Measurements from ENCODE around the gene UNC13B. TPM values are rescaled to one million over a fixed set of nuclear protein-coding genes. Genes with fewer than 3 reads are reported as not detected.

Gene UNC13B
- total and polyA plus RNA-seq, 3 experiments from 2014 or later = 0.54 to 3.5 (median 3.2) TPM

GRCh38 chr9:35294066-35294465 lies 132.3 kb downstream of the UNC13B start:
- ChIA-PET CTCF (no interaction called here), POLR2A (no interaction called here)
- H3K9me3 Mint-ChIP-seq = no peaks in the 10 kb centered on the region
- H3K27ac Mint-ChIP-seq = no peak overlapping the region
- no peak overlapping the region for H3K27ac ChIP-seq (ENCODE audit: low read depth, low read length)
- H3K27me3 ChIP-seq (ENCODE audit: insufficient read depth, low read length, poor library complexity, severe bottlenecking) = no peaks in the 10 kb centered on the region
- H3K4me1 ChIP-seq (ENCODE audit: insufficient read depth, low read length) = no peaks in the 10 kb centered on the region
- no peaks in the 10 kb centered on the region for H3K36me3 ChIP-seq (ENCODE audit: insufficient read depth, low read length)
- no peak for DNase-seq
- no peak overlapping the region for H3K4me3 Mint-ChIP-seq
- H3K4me3 ChIP-seq (ENCODE audit: low read length) = no peak overlapping the region
- peaks cover 2 to 30% of the 10 kb centered on the region in 2 donors for H3K27me3 Mint-ChIP-seq
- no peaks in the 10 kb centered on the region for H3K36me3 Mint-ChIP-seq
- no peaks in the 10 kb centered on the region for H3K4me1 Mint-ChIP-seq
- H3K9me3 ChIP-seq (ENCODE audit: low read length) = no peaks in the 10 kb centered on the region

DNA sequence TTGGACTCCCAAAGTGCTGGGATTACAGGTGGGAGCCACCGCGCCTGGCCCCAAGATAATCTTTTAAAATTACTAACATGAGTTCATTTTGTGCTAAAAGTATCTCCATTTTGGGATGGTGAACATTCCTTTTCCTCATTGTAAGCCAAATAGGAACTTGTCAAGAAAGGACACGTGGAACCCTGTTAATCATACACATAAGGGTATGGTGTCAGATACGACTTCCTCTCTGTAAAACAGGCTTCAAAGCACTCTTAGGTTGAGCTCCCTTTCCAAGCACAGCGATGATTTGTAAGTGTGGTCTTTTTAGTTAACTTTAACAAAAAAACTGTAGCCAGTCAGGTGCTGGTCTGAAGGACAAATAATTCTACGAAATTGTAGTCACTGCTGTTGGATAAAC lies 132.7 kb downstream of the UNC13B start:
- Histone ChIP-seq H3K9me3 (ENCODE audit: low read length) (no peaks in the 10 kb centered on the region), H3K27ac (ENCODE audit: low read depth, low read length) (no peak overlapping the region), H3K4me1 (ENCODE audit: insufficient read depth, low read length) (no peaks in the 10 kb centered on the region), H3K27me3 (ENCODE audit: insufficient read depth, low read length, poor library complexity, severe bottlenecking) (no peaks in the 10 kb centered on the region), H3K36me3 (ENCODE audit: insufficient read depth, low read length) (no peaks in the 10 kb centered on the region), H3K4me3 (ENCODE audit: low read length) (no peak overlapping the region)
- ChIA-PET CTCF (no interaction called here), POLR2A (no interaction called here)
- DNase-seq = no peak
- Mint-ChIP-seq H3K27me3 (peaks cover 2 to 30% of the 10 kb centered on the region in 2 donors), H3K4me1 (no peaks in the 10 kb centered on the region), H3K36me3 (no peaks in the 10 kb centered on the region), H3K9me3 (no peaks in the 10 kb centered on the region), H3K27ac (no peak overlapping the region), H3K4me3 (no peak overlapping the region)

DNA sequence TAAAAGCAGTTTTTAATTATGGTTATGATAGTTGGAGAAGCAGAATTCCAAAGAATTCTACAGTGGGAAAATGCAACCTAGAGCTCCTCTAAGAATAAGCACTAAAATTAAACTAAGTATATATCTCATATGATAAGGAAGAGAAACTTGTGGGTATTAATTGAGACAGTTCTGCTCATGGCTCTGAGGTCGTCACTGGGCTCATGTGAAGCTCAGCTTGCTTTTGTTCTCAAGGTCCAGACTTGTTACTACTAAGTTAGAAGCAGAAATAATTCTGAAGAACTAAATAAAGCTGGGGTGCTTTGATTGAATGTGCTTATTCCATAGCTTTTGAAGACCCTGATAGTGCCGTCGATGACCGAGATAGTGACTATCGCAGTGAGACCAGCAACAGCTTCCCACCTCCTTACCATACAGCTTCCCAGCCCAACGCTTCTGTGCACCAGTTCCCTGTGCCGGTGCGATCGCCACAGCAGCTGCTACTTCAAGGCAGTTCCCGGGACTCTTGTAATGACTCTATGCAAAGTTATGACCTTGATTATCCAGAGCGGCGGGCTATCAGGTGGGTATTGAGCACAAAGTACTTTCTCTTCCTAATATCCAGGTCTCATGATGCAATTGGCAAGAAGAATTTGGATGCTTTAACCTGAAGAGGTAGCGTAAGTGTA lies 133.7 kb downstream of the UNC13B start:
- ChIA-PET CTCF (interaction anchor here (0.6 kb wide), 1 partner anchor 177 kb away, joined by 3 read pairs; no protein-coding TSS in a partner anchor), POLR2A (no interaction called here)
- Histone ChIP-seq H3K36me3 (ENCODE audit: insufficient read depth, low read length) (no peaks in the 10 kb centered on the region), H3K4me1 (ENCODE audit: insufficient read depth, low read length) (no peaks in the 10 kb centered on the region), H3K9me3 (ENCODE audit: low read length) (no peaks in the 10 kb centered on the region), H3K27ac (ENCODE audit: low read depth, low read length) (no peak overlapping the region), H3K27me3 (ENCODE audit: insufficient read depth, low read length, poor library complexity, severe bottlenecking) (no peaks in the 10 kb centered on the region), H3K4me3 (ENCODE audit: low read length) (no peak overlapping the region)
- H3K4me3 Mint-ChIP-seq = no peak overlapping the region
- H3K27ac Mint-ChIP-seq = no peak overlapping the region
- no peaks in the 10 kb centered on the region for H3K9me3 Mint-ChIP-seq
- H3K4me1 Mint-ChIP-seq = no peaks in the 10 kb centered on the region
- H3K27me3 Mint-ChIP-seq = peaks cover 2 to 35% of the 10 kb centered on the region in 2 donors
- no peaks in the 10 kb centered on the region for H3K36me3 Mint-ChIP-seq
- no peak for DNase-seq

DNA sequence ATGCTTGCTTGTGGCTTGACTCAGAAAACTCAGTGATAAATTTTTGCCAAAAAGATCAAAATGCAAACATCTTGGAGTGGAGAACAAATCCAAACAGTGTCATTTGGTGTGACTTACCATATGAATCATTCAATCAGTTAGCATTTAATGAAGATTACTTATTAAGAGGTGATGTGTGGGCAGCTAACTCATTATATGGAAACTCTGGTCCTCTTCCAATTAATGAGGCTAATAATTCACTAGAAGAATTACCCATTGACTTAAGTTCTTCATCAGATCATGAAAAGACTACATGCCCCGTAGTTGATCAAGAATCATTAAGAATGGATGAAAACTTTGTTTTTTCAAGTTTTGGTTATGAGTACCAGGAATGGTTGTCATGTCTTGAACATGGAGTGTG lies 141.8 kb downstream of the UNC13B start:
- Mint-ChIP-seq H3K9me3 (no peaks in the 10 kb centered on the region), H3K27me3 (peaks cover 16 to 63% of the 10 kb centered on the region in 2 donors), H3K27ac (no peak overlapping the region), H3K4me1 (no peaks in the 10 kb centered on the region), H3K4me3 (no peak overlapping the region), H3K36me3 (peaks cover 0 to 2% (median 0%) of the 10 kb centered on the region in 3 donors)
- no peak overlapping the region for H3K27ac ChIP-seq (ENCODE audit: low read depth, low read length)
- H3K27me3 ChIP-seq (ENCODE audit: insufficient read depth, low read length, poor library complexity, severe bottlenecking) = peaks cover 4% of the 10 kb centered on the region
- no peak for DNase-seq
- ChIA-PET CTCF (no interaction called here), POLR2A (no interaction called here)
- H3K9me3 ChIP-seq (ENCODE audit: low read length) = no peaks in the 10 kb centered on the region
- no peaks in the 10 kb centered on the region for H3K4me1 ChIP-seq (ENCODE audit: insufficient read depth, low read length)
- no peaks in the 10 kb centered on the region for H3K36me3 ChIP-seq (ENCODE audit: insufficient read depth, low read length)
- H3K4me3 ChIP-seq (ENCODE audit: low read length) = no peak overlapping the region

GRCh38 chr9:35306283-35306682 lies 144.5 kb downstream of the UNC13B start:
- POLR2A ChIA-PET = no interaction called here
- CTCF ChIA-PET = no interaction called here
- no peak overlapping the region for H3K27ac Mint-ChIP-seq

GRCh38 chr9:35308316-35308715 lies 146.5 kb downstream of the UNC13B start:
- Mint-ChIP-seq H3K9me3 (no peaks in the 10 kb centered on the region), H3K27me3 (peaks cover 11 to 34% of the 10 kb centered on the region in 2 donors), H3K4me1 (no peaks in the 10 kb centered on the region), H3K4me3 (no peak overlapping the region), H3K27ac (no peak overlapping the region), H3K36me3 (peaks cover 0 to 2% (median 0%) of the 10 kb centered on the region in 3 donors)
- Histone ChIP-seq H3K4me1 (ENCODE audit: insufficient read depth, low read length) (no peaks in the 10 kb centered on the region), H3K36me3 (ENCODE audit: insufficient read depth, low read length) (no peaks in the 10 kb centered on the region), H3K4me3 (ENCODE audit: low read length) (no peak overlapping the region), H3K27me3 (ENCODE audit: insufficient read depth, low read length, poor library complexity, severe bottlenecking) (peaks cover 4% of the 10 kb centered on the region), H3K27ac (ENCODE audit: low read depth, low read length) (no peak overlapping the region), H3K9me3 (ENCODE audit: low read length) (no peaks in the 10 kb centered on the region)
- CTCF ChIA-PET = no interaction called here
- POLR2A ChIA-PET = no interaction called here
- no peak for DNase-seq

More at GRCh38 chr9:35306283-35306682, 144.5 kb downstream of the UNC13B start:
- H3K27me3 Mint-ChIP-seq = peaks cover 16 to 49% of the 10 kb centered on the region in 2 donors
- Histone ChIP-seq H3K36me3 (ENCODE audit: insufficient read depth, low read length) (no peaks in the 10 kb centered on the region), H3K9me3 (ENCODE audit: low read length) (no peaks in the 10 kb centered on the region), H3K27me3 (ENCODE audit: insufficient read depth, low read length, poor library complexity, severe bottlenecking) (peaks cover 4% of the 10 kb centered on the region), H3K27ac (ENCODE audit: low read depth, low read length) (no peak overlapping the region), H3K4me1 (ENCODE audit: insufficient read depth, low read length) (no peaks in the 10 kb centered on the region), H3K4me3 (ENCODE audit: low read length) (no peak overlapping the region)
- H3K9me3 Mint-ChIP-seq = no peaks in the 10 kb centered on the region
- no peak for DNase-seq
- H3K4me3 Mint-ChIP-seq = no peak overlapping the region
- no peaks in the 10 kb centered on the region for H3K4me1 Mint-ChIP-seq
- H3K36me3 Mint-ChIP-seq = peaks cover 0 to 2% (median 0%) of the 10 kb centered on the region in 3 donors

- DNase-seq = no peak
- Mint-ChIP-seq H3K9me3 (no peaks in the 10 kb centered on the region), H3K4me1 (no peaks in the 10 kb centered on the region), H3K27me3 (peaks cover 7 to 9% of the 10 kb centered on the region in 2 donors), H3K36me3 (no peaks in the 10 kb centered on the region), H3K27ac (no peak overlapping the region), H3K4me3 (no peak overlapping the region)
- no peaks in the 10 kb centered on the region for H3K36me3 ChIP-seq (ENCODE audit: insufficient read depth, low read length)
- H3K4me1 ChIP-seq (ENCODE audit: insufficient read depth, low read length) = no peaks in the 10 kb centered on the region
- no peaks in the 10 kb centered on the region for H3K27me3 ChIP-seq (ENCODE audit: insufficient read depth, low read length, poor library complexity, severe bottlenecking)
- ChIA-PET CTCF (no interaction called here), POLR2A (no interaction called here)
- H3K27ac ChIP-seq (ENCODE audit: low read depth, low read length) = no peak overlapping the region
- H3K4me3 ChIP-seq (ENCODE audit: low read length) = no peak overlapping the region
- H3K9me3 ChIP-seq (ENCODE audit: low read length) = no peaks in the 10 kb centered on the region
Measured at GRCh38 chr9:35311891-35312639, 150.3 kb downstream of the UNC13B start.

DNA sequence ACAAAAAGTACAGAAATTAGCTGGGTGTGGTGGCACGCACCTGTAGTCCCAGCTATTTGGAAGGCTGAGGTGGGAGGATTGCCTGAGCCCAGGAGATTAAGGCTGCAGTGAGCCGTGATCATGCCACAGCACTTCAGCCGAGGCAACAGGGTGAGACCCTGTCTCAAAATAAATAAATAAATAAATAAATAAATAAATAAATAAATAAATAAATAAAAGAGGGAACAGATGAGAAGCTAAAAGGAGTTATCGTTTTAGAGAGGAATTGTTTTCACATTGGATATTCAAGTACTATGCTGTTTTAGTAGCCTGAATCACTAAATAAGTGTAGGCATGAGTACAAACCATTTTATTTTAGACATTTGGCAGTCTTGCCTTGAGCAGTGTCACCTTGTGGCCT lies 151.7 kb downstream of the UNC13B start:
- Histone ChIP-seq H3K9me3 (ENCODE audit: low read length) (no peaks in the 10 kb centered on the region), H3K27me3 (ENCODE audit: insufficient read depth, low read length, poor library complexity, severe bottlenecking) (no peaks in the 10 kb centered on the region), H3K27ac (ENCODE audit: low read depth, low read length) (no peak overlapping the region), H3K4me1 (ENCODE audit: insufficient read depth, low read length) (no peaks in the 10 kb centered on the region), H3K4me3 (ENCODE audit: low read length) (no peak overlapping the region), H3K36me3 (ENCODE audit: insufficient read depth, low read length) (no peaks in the 10 kb centered on the region)
- no peak for DNase-seq
- ChIA-PET CTCF (no interaction called here), POLR2A (no interaction called here)
- Mint-ChIP-seq H3K9me3 (peaks cover 0 to 4% (median 2%) of the 10 kb centered on the region in 5 donors), H3K4me1 (no peaks in the 10 kb centered on the region), H3K4me3 (no peak overlapping the region), H3K27me3 (peaks cover 4 to 6% of the 10 kb centered on the region in 2 donors), H3K27ac (no peak overlapping the region), H3K36me3 (peaks cover 0 to 4% (median 0%) of the 10 kb centered on the region in 3 donors)

Data from CD8-positive, alpha-beta memory T cell (primary cell).